H9 (cell line): ENCODE results near the gene CACNB2. TPM values are rescaled to one million over a fixed set of nuclear protein-coding genes. Genes with fewer than 3 reads are reported as not detected.

ENCODE experiments used
- DNase-seq: peaks from one replicate; pipeline ENCODE4 v3.0.0-alpha.2; 2017
- H2AFZ ChIP-seq: one replicate; pipeline ENCODE4 v1.6.1; 2013; ENCODE audit warnings: mild to moderate bottlenecking, low read length, control low read depth, moderate library complexity
- H2AK5ac ChIP-seq: 2 replicates; pipeline ENCODE4 v1.6.1; 2013; ENCODE audit warnings: low read length, control low read depth, mixed read lengths; ENCODE audit not compliant: insufficient read length
- H2BK120ac ChIP-seq: one replicate; pipeline ENCODE4 v1.6.1; 2013; ENCODE audit warnings: low read depth, mild to moderate bottlenecking, low read length, control low read depth, inconsistent platforms; ENCODE audit not compliant: poor library complexity, severe bottlenecking
- H2BK12ac ChIP-seq: 2 replicates; pipeline ENCODE4 v1.6.1; 2013; ENCODE audit warnings: low read length, control low read depth, mixed read lengths, low read depth; ENCODE audit not compliant: insufficient read length
- H2BK15ac ChIP-seq: 2 replicates; pipeline ENCODE4 v1.6.1; 2013; ENCODE audit warnings: low read depth, low read length, control low read depth
- H2BK20ac ChIP-seq: one replicate; pipeline ENCODE4 v1.6.1; 2013; ENCODE audit warnings: low read depth, mild to moderate bottlenecking, low read length, control low read depth, inconsistent platforms; ENCODE audit not compliant: poor library complexity, severe bottlenecking
- H2BK5ac ChIP-seq: 2 replicates; pipeline ENCODE4 v1.6.1; 2013; ENCODE audit warnings: low read length, control low read depth, mixed read lengths; ENCODE audit not compliant: insufficient read length
- H3K14ac ChIP-seq: 2 replicates; pipeline ENCODE4 v1.6.1; 2013; ENCODE audit warnings: low read length, control low read depth; ENCODE audit not compliant: insufficient read depth
- H3K18ac ChIP-seq: 2 replicates; pipeline ENCODE4 v1.6.1; 2013; ENCODE audit warnings: low read depth, mild to moderate bottlenecking, mixed read lengths, low read length, control low read depth; ENCODE audit not compliant: insufficient read length
- H3K23ac ChIP-seq: 2 replicates; pipeline ENCODE4 v1.6.1; 2013; ENCODE audit warnings: low read length, control low read depth, mixed read lengths, low read depth; ENCODE audit not compliant: insufficient read length
- H3K23me2 ChIP-seq: 2 replicates; pipeline ENCODE4 v1.6.1; 2013; ENCODE audit warnings: low read depth, mild to moderate bottlenecking, mixed read lengths, low read length, control low read depth; ENCODE audit not compliant: insufficient read length, poor library complexity, severe bottlenecking
- H3K27ac ChIP-seq: 2 replicates; pipeline ENCODE4 v1.5.1; 2013; ENCODE audit warnings: low read length, control low read depth, mixed read lengths, low read depth; ENCODE audit not compliant: insufficient read length
- H3K27me3 ChIP-seq: 2 replicates; pipeline ENCODE4 v1.6.1; 2013; ENCODE audit warnings: low read length, control low read depth, inconsistent platforms; ENCODE audit not compliant: insufficient read depth
- H3K4ac ChIP-seq: 2 replicates; pipeline ENCODE4 v1.6.1; 2013; ENCODE audit warnings: low read depth, mild to moderate bottlenecking, control low read depth, inconsistent platforms, low read length, moderate library complexity
- H3K4me1 ChIP-seq: 2 replicates; pipeline ENCODE4 v1.6.1; 2013; ENCODE audit warnings: low read length, control low read depth, inconsistent platforms; ENCODE audit not compliant: insufficient read depth
- H3K4me2 ChIP-seq: 2 replicates; pipeline ENCODE4 v1.6.1; 2013; ENCODE audit warnings: low read length, control low read depth, mixed read lengths; ENCODE audit not compliant: insufficient read length, insufficient read depth
- H3K56ac ChIP-seq: 2 replicates; pipeline ENCODE4 v1.6.1; 2013; ENCODE audit warnings: low read depth, mild to moderate bottlenecking, mixed read lengths, low read length, control low read depth; ENCODE audit not compliant: insufficient read length
- H3K79me1 ChIP-seq: 2 replicates; pipeline ENCODE4 v1.6.1; 2013; ENCODE audit warnings: low read depth, mild to moderate bottlenecking, moderate library complexity, low read length, control low read depth, inconsistent platforms; ENCODE audit not compliant: insufficient read depth, poor library complexity, severe bottlenecking
- H3K79me2 ChIP-seq: 2 replicates; pipeline ENCODE4 v1.6.1; 2013; ENCODE audit warnings: low read length, control low read depth, inconsistent platforms; ENCODE audit not compliant: insufficient read depth
- H3K9ac ChIP-seq: 2 replicates; pipeline ENCODE4 v1.6.1; 2013; ENCODE audit warnings: low read length, control low read depth, mixed read lengths; ENCODE audit not compliant: insufficient read length; ENCODE audit errors: extremely low read depth
- H3K9me3 ChIP-seq: one replicate; pipeline ENCODE4 v1.6.1; 2013; ENCODE audit warnings: low read depth, low read length, inconsistent platforms; ENCODE audit not compliant: control insufficient read depth
- H3T11ph ChIP-seq: one replicate; pipeline ENCODE4 v1.6.1; 2013; ENCODE audit warnings: mild to moderate bottlenecking, low read length, control low read depth, inconsistent platforms
- H4K20me1 ChIP-seq: one replicate; pipeline ENCODE4 v1.6.1; 2013; ENCODE audit not compliant: control insufficient read depth, insufficient read length, insufficient read depth
- H4K5ac ChIP-seq: 2 replicates; pipeline ENCODE4 v1.6.1; 2013; ENCODE audit warnings: low read depth, mild to moderate bottlenecking, mixed read lengths, low read length, control low read depth; ENCODE audit not compliant: insufficient read length
- H4K8ac ChIP-seq: replicated peaks from 2 replicates; pipeline ENCODE4 v1.6.1; 2013; ENCODE audit warnings: low read length, control low read depth, mixed read lengths, low read depth; ENCODE audit not compliant: insufficient read length
- H4K91ac ChIP-seq: 2 replicates; pipeline ENCODE4 v1.6.1; 2013; ENCODE audit warnings: low read depth, mild to moderate bottlenecking, moderate library complexity, mixed read lengths, low read length, control low read depth; ENCODE audit not compliant: insufficient read length
- H3K27ac Mint-ChIP-seq, 3 experiments: 2 replicates in 2 of 3; 3 replicates in 1 of 3; pipeline ENCODE4 v1.8.0; 2020 to 2021; ENCODE audit warnings: mixed read lengths in 3 of 3, mild to moderate bottlenecking in 1 of 3, moderate library complexity in 1 of 3
- H3K27me3 Mint-ChIP-seq: 2 replicates; pipeline ENCODE4 v1.8.0; 2021; ENCODE audit warnings: low read depth, mild to moderate bottlenecking, moderate library complexity, mixed read lengths
- H3K36me3 Mint-ChIP-seq, 3 experiments: 2 replicates in 2 of 3; 3 replicates in 1 of 3; pipeline ENCODE4 v1.8.0; 2020 to 2021; ENCODE audit warnings: low read depth in 3 of 3, mixed read lengths in 3 of 3; ENCODE audit not compliant: insufficient read depth in 1 of 3
- H3K4me1 Mint-ChIP-seq, 2 experiments: 2 replicates each; pipeline ENCODE4 v1.8.0; 2020; ENCODE audit warnings: mixed read lengths in 2 of 2
- H3K4me3 Mint-ChIP-seq, 2 experiments: 2 replicates in 1 of 2; 3 replicates in 1 of 2; pipeline ENCODE4 v1.8.0; 2020 to 2021; ENCODE audit warnings: mild to moderate bottlenecking in 2 of 2, mixed read lengths in 2 of 2, moderate library complexity in 1 of 2
- H3K9me3 Mint-ChIP-seq, 2 experiments: 2 replicates in 1 of 2; 3 replicates in 1 of 2; pipeline ENCODE4 v1.8.0; 2020; ENCODE audit warnings: mild to moderate bottlenecking in 2 of 2, mixed read lengths in 2 of 2, moderate library complexity in 1 of 2
- CTCF ChIP-seq: fragments of 200-600 bp; sonication (generic); conservative IDR thresholded peaks from 3 replicates; pipeline ENCODE4 v1.8.0; 2021; ENCODE audit warnings: antibody characterized with exemption, mild to moderate bottlenecking
- WGBS: extraction: QIAGEN DNeasy Blood & Tissue Kit; methylation state at CpG from one replicate; pipeline ENCODE4 v1.1.7; 2013; ENCODE audit warnings: missing lambda C conversion rate, low lambda C conversion rate, mixed read lengths; ENCODE audit not compliant: insufficient read length; ENCODE audit errors: extremely low coverage; 5-methylcytosine and 5-hydroxymethylcytosine counted together
- total RNA-seq: library from RNA; stranded (reverse); gene quantifications from 2 replicates; pipeline ENCODE4 v1.2.1, GENCODE V29; 2021

CACNB2 gene
- total RNA-seq, 1 experiment from 2014 or later, result 2.6 TPM

DNA sequence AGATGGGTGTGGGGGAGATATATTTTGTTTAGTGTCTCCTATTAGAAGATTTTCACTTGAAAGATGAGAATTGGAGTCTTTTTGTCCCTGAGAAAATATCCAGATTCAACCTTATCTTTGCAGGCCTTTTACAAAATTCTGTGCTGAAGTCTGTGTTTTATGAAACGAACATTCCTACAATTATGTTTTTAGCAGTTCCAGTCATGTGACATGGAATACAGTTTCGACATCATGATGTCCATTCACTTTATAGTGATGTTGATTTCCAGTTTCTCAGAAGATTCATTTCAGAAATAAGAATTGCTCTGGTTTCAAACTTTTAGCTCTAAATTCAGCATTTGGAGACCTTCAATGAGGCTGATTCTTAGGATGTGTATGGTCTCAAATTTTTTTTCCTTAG, 54.4 kb downstream of the CACNB2 start:
- Histone ChIP-seq H3K27me3 (no peaks in the 10 kb centered on the region), H3T11ph (no peak overlapping the region), H3K79me1 (no peaks in the 10 kb centered on the region), H3K27ac (no peak overlapping the region), H3K18ac (no peak overlapping the region), H3K23me2 (no peaks in the 10 kb centered on the region), H3K4ac (no peak overlapping the region), H3K9me3 (no peaks in the 10 kb centered on the region), H3K4me1 (peaks cover 2% of the 10 kb centered on the region; the same call in 1 of the 2 replicates), H3K56ac (no peak overlapping the region), H2AK5ac (no peak overlapping the region), H2BK20ac (no peak overlapping the region), H2AFZ (no peak overlapping the region), H3K4me2 (no peak overlapping the region), H2BK5ac (no peak overlapping the region), H3K9ac (no peak overlapping the region), H2BK15ac (no peak overlapping the region), H4K5ac (no peak overlapping the region), H4K20me1 (no peaks in the 10 kb centered on the region), H4K91ac (no peak overlapping the region), H3K14ac (no peak overlapping the region), H2BK12ac (no peak overlapping the region), H2BK120ac (no peak overlapping the region), H4K8ac (no peak overlapping the region), H3K23ac (no peak overlapping the region), H3K79me2 (no peaks in the 10 kb centered on the region)
- Mint-ChIP-seq H3K4me3 (no peak overlapping the region), H3K27me3 (no peaks in the 10 kb centered on the region), H3K36me3 (peaks cover 0 to 2% (median 0%) of the 10 kb centered on the region in 3 experiments; a peak in 2 of 7 replicates), H3K27ac (no peak overlapping the region), H3K4me1 (peaks cover 18 to 19% of the 10 kb centered on the region in 2 experiments), H3K9me3 (no peaks in the 10 kb centered on the region)
- WGBS, result no CpG with 5 or more reads among the region's 2 CpGs
- TF ChIP-seq CTCF, result no peak
- no peak for DNase-seq
